SK-N-SH treated with all-trans-retinoic acid at 6 μM for 48 hours (cell line): ENCODE measurements around the gene PGAP1.

ENCODE experiments used
- ATAC-seq: fragments of 200-7000 bp; cut with Tn5 transposase; 3 replicates; pipeline ENCODE4 v1.9.1; 2020; ENCODE audit warnings: mild to moderate bottlenecking, moderate library complexity
- ARNTL ChIP-seq: fragments of 450-650 bp; formaldehyde crosslinking; IDR thresholded peaks from 2 replicates; pipeline ENCODE4 v1.5.0; 2020; ENCODE audit warnings: low read depth, mild to moderate bottlenecking, moderate library complexity, borderline replicate concordance
- CREB5 ChIP-seq: fragments of 250-450 bp; sonication (Bioruptor Pico); IDR thresholded peaks from 2 replicates; pipeline ENCODE4 v1.5.1; 2020; ENCODE audit warnings: low read depth, mild to moderate bottlenecking, moderate library complexity
- ESRRG ChIP-seq: fragments of 250-450 bp; sonication (Bioruptor Pico); IDR thresholded peaks from 2 replicates; pipeline ENCODE4 v1.6.1; 2021; ENCODE audit warnings: mild to moderate bottlenecking
- GLIS3 ChIP-seq: fragments of 250-450 bp; sonication (Bioruptor Pico); IDR thresholded peaks from 2 replicates; pipeline ENCODE4 v1.5.0; 2020; ENCODE audit warnings: mild to moderate bottlenecking, moderate library complexity
- ISL1 ChIP-seq: fragments of 250-450 bp; sonication (Bioruptor Pico); IDR thresholded peaks from 2 replicates; pipeline ENCODE4 v2.1.2; 2022; ENCODE audit warnings: mild to moderate bottlenecking, moderate library complexity
- OSR1 ChIP-seq: fragments of 250-450 bp; sonication (Bioruptor Pico); IDR thresholded peaks from 2 replicates; pipeline ENCODE4 v1.8.0; 2022; ENCODE audit warnings: moderate library complexity, mild to moderate bottlenecking, inconsistent platforms
- PATZ1 ChIP-seq: fragments of 250-450 bp; sonication (Bioruptor Pico); IDR thresholded peaks from 2 replicates; pipeline ENCODE4 v1.8.0; 2020; ENCODE audit warnings: mild to moderate bottlenecking, moderate library complexity, borderline replicate concordance
- PPARA ChIP-seq: fragments of 250-450 bp; sonication (Bioruptor Pico); IDR thresholded peaks from 2 replicates; pipeline ENCODE4 v1.5.0; 2020; ENCODE audit warnings: mild to moderate bottlenecking, borderline replicate concordance
- RARB ChIP-seq: fragments of 250-450 bp; sonication (Bioruptor Pico); IDR thresholded peaks from 2 replicates; pipeline ENCODE4 v1.8.0; 2021; ENCODE audit warnings: mild to moderate bottlenecking, moderate library complexity
- TCF4 ChIP-seq: fragments of 250-450 bp; sonication (Bioruptor Pico); IDR thresholded peaks from 2 replicates; pipeline ENCODE4 v1.8.0; 2021; ENCODE audit warnings: mild to moderate bottlenecking, moderate library complexity, borderline replicate concordance
- TOX ChIP-seq: fragments of 250-450 bp; sonication (Bioruptor Pico); IDR thresholded peaks from 2 replicates; pipeline ENCODE4 v1.8.0; 2021; ENCODE audit warnings: mild to moderate bottlenecking, moderate library complexity, borderline replicate concordance
- ZC3H10 ChIP-seq: fragments of 250-450 bp; sonication (Bioruptor Pico); IDR thresholded peaks from 2 replicates; pipeline ENCODE4 v1.5.1; 2021; ENCODE audit warnings: mild to moderate bottlenecking, moderate library complexity
- ZFP30 ChIP-seq: fragments of 450-650 bp; formaldehyde crosslinking; IDR thresholded peaks from 2 replicates; pipeline ENCODE4 v1.5.0; 2022; ENCODE audit warnings: mild to moderate bottlenecking, moderate library complexity
- ZNF565 ChIP-seq: fragments of 450-650 bp; formaldehyde crosslinking; conservative IDR thresholded peaks from 2 replicates; pipeline ENCODE4 v1.5.0; 2020; ENCODE audit warnings: low read depth, mild to moderate bottlenecking, moderate library complexity
- ZNF8 ChIP-seq: fragments of 450-650 bp; formaldehyde crosslinking; IDR thresholded peaks from 2 replicates; pipeline ENCODE4 v1.5.0; 2020; ENCODE audit warnings: mild to moderate bottlenecking, moderate library complexity
- TF ChIP-seq, protein P1 (sequence below): fragments of 250-450 bp; sonication (Bioruptor Pico); IDR thresholded peaks from 2 replicates; pipeline ENCODE4 v1.5.0; 2020; ENCODE audit warnings: mild to moderate bottlenecking, moderate library complexity
- TF ChIP-seq, protein P2 (sequence below): fragments of 250-450 bp; sonication (Bioruptor Pico); IDR thresholded peaks from 2 replicates; pipeline ENCODE4 v1.8.0; 2021; ENCODE audit warnings: low read depth, mild to moderate bottlenecking, moderate library complexity, borderline replicate concordance
- TF ChIP-seq, protein P3 (sequence below): fragments of 250-450 bp; sonication (Bioruptor Pico); IDR thresholded peaks from 2 replicates; pipeline ENCODE4 v1.5.1; 2021; ENCODE audit warnings: mild to moderate bottlenecking, moderate library complexity

Gene PGAP1

GRCh38 chr2:196967775-196968174 is 41.3 kb upstream of the PGAP1 start:
- TF ChIP-seq ISL1 (CRISPR knock-in tag) (no peak), ZC3H10 (CRISPR knock-in tag) (no peak), TCF4 (CRISPR knock-in tag) (no peak)
- TF ChIP-seq, protein P1, sequence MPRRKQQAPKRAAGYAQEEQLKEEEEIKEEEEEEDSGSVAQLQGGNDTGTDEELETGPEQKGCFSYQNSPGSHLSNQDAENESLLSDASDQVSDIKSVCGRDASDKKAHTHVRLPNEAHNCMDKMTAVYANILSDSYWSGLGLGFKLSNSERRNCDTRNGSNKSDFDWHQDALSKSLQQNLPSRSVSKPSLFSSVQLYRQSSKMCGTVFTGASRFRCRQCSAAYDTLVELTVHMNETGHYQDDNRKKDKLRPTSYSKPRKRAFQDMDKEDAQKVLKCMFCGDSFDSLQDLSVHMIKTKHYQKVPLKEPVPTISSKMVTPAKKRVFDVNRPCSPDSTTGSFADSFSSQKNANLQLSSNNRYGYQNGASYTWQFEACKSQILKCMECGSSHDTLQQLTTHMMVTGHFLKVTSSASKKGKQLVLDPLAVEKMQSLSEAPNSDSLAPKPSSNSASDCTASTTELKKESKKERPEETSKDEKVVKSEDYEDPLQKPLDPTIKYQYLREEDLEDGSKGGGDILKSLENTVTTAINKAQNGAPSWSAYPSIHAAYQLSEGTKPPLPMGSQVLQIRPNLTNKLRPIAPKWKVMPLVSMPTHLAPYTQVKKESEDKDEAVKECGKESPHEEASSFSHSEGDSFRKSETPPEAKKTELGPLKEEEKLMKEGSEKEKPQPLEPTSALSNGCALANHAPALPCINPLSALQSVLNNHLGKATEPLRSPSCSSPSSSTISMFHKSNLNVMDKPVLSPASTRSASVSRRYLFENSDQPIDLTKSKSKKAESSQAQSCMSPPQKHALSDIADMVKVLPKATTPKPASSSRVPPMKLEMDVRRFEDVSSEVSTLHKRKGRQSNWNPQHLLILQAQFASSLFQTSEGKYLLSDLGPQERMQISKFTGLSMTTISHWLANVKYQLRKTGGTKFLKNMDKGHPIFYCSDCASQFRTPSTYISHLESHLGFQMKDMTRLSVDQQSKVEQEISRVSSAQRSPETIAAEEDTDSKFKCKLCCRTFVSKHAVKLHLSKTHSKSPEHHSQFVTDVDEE: no peak

GRCh38 chr2:196967116-196967515 is 40.6 kb upstream of the PGAP1 start:
- no peak for TF ChIP-seq CREB5 (CRISPR knock-in tag)
- no peak for TF ChIP-seq ISL1 (CRISPR knock-in tag)
- TF ChIP-seq, protein P1: no peak
- no peak for TF ChIP-seq PATZ1
- TF ChIP-seq, all 23 proteins: peak for 0
- ATAC-seq: no peak

More at GRCh38 chr2:196967775-196968174, 41.3 kb upstream of the PGAP1 start:
- no peak for ATAC-seq

DNA sequence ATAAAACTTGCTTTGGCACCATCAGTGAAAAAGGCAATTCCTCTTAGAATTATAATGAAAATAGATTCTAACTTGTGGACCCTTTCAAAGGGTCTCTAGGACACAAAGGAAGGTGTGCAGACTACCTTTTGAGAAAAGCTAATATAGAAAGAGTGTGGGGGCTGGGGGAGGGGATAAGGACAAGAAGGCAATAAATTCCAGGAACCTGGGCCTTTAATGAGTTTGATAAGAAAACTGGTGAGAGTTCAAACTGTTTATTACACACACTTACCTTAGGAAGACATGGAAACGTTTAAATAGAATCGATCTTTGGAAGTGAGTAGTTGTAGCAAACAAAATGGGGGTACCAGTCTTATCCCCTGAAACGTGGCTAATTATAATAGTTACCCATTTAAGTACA is 39.6 kb upstream of the PGAP1 start:
- ATAC-seq: no peak
- no peak for TF ChIP-seq PATZ1
- TF ChIP-seq OSR1: no peak
- no peak for TF ChIP-seq CREB5 (CRISPR knock-in tag)
- no peak for TF ChIP-seq ZFP30
- TF ChIP-seq ZC3H10 (CRISPR knock-in tag): no peak
- TF ChIP-seq ZNF565 (CRISPR knock-in tag): no peak
- TF ChIP-seq, protein P2, sequence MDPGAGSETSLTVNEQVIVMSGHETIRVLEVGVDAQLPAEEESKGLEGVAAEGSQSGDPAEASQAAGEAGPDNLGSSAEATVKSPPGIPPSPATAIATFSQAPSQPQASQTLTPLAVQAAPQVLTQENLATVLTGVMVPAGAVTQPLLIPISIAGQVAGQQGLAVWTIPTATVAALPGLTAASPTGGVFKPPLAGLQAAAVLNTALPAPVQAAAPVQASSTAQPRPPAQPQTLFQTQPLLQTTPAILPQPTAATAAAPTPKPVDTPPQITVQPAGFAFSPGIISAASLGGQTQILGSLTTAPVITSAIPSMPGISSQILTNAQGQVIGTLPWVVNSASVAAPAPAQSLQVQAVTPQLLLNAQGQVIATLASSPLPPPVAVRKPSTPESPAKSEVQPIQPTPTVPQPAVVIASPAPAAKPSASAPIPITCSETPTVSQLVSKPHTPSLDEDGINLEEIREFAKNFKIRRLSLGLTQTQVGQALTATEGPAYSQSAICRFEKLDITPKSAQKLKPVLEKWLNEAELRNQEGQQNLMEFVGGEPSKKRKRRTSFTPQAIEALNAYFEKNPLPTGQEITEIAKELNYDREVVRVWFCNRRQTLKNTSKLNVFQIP (CRISPR knock-in tag): no peak
- no peak for TF ChIP-seq TOX
- TF ChIP-seq GLIS3 (CRISPR knock-in tag): no peak
- TF ChIP-seq ISL1 (CRISPR knock-in tag): no peak
- TF ChIP-seq ARNTL: no peak
- TF ChIP-seq, protein P3, sequence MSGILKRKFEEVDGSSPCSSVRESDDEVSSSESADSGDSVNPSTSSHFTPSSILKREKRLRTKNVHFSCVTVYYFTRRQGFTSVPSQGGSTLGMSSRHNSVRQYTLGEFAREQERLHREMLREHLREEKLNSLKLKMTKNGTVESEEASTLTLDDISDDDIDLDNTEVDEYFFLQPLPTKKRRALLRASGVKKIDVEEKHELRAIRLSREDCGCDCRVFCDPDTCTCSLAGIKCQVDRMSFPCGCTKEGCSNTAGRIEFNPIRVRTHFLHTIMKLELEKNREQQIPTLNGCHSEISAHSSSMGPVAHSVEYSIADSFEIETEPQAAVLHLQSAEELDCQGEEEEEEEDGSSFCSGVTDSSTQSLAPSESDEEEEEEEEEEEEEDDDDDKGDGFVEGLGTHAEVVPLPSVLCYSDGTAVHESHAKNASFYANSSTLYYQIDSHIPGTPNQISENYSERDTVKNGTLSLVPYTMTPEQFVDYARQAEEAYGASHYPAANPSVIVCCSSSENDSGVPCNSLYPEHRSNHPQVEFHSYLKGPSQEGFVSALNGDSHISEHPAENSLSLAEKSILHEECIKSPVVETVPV (CRISPR knock-in tag): no peak
- TF ChIP-seq, protein P1: no peak
- no peak for TF ChIP-seq ZNF8 (CRISPR knock-in tag)
- no peak for TF ChIP-seq ESRRG (CRISPR knock-in tag)
- no peak for TF ChIP-seq RARB (CRISPR knock-in tag)
- no peak for TF ChIP-seq PPARA (CRISPR knock-in tag)
